ENCODE data around the gene IL32.

The IL32 gene

GRCh38 chr16:3065069-3065741, at the start of gene IL32:
TSS of gene IL32 (plus strand) at chr16:3065640. CDS start at chr16:3065812, 172 bp downstream.
- DNase-seq (ENCODE audit: low spot score): peak; percentile 36

- no peak for DNase-seq (ENCODE audit: low spot score)
Observed at GRCh38 chr16:3015865-3016521, 49.4 kb upstream of the IL32 start.

- DNase-seq (ENCODE audit: low spot score): no peak
Observed at GRCh38 chr16:3017344-3017743, 48.1 kb upstream of the IL32 start.

GRCh38 chr16:3017794-3018506, 47.5 kb upstream of the IL32 start, which contains the start of gene CLDN6:
TSS of gene CLDN6 (minus strand) at chr16:3018183. CDS start at chr16:3016021, 2,162 bp downstream.
- peak; percentile 79 for DNase-seq (ENCODE audit: low spot score)

GRCh38 chr16:3019594-3020246, 45.7 kb upstream of the IL32 start:
- no peak for DNase-seq (ENCODE audit: low spot score)

- peak; percentile 72 for DNase-seq (ENCODE audit: low spot score)
Observed at GRCh38 chr16:3020247-3020603, 45.2 kb upstream of the IL32 start, which contains the start of gene TNFRSF12A. TSS of gene TNFRSF12A (plus strand) at chr16:3020368. CDS start at chr16:3020398, 30 bp downstream.

GRCh38 chr16:3020604-3021448, 44.6 kb upstream of the IL32 start:
- no peak for DNase-seq (ENCODE audit: low spot score)

- peak; percentile 65 for DNase-seq (ENCODE audit: low spot score)
Observed at GRCh38 chr16:3021449-3022207, 43.8 kb upstream of the IL32 start.

- no peak for DNase-seq (ENCODE audit: low spot score)
Observed at GRCh38 chr16:3022208-3022683, 43.2 kb upstream of the IL32 start.

- no peak for DNase-seq (ENCODE audit: low spot score)
Observed at GRCh38 chr16:3022684-3023414, 42.6 kb upstream of the IL32 start.

GRCh38 chr16:3023415-3023668, 42.1 kb upstream of the IL32 start:
- no peak for DNase-seq (ENCODE audit: low spot score)

GRCh38 chr16:3023669-3024478, 41.6 kb upstream of the IL32 start, which contains the start of the genes HCFC1R1 and THOC6:
TSS of gene HCFC1R1 (minus strand) at chr16:3023942. CDS start at chr16:3023941, 1 bp downstream.
TSS of gene THOC6 (plus strand) at chr16:3024035. CDS start at chr16:3024327, 292 bp downstream.
- peak; percentile 62 for DNase-seq (ENCODE audit: low spot score)

- no peak for DNase-seq (ENCODE audit: low spot score)
Observed at GRCh38 chr16:3025032-3026002, 40.1 kb upstream of the IL32 start.

- DNase-seq (ENCODE audit: low spot score): no peak
Observed at GRCh38 chr16:3026003-3026378, 39.4 kb upstream of the IL32 start.

- no peak for DNase-seq (ENCODE audit: low spot score)
Observed at GRCh38 chr16:3026609-3027488, 38.6 kb upstream of the IL32 start.

- no peak for DNase-seq (ENCODE audit: low spot score)
Observed at GRCh38 chr16:3027489-3027795, 38.0 kb upstream of the IL32 start.
